VCaP (cell line): Measurements from ENCODE around the gene INPP5J.

Experiments used
- H3K27ac ChIP-seq: fragments of 450-650 bp; 2 replicates; pipeline ENCODE4 v1.5.1; 2017
- CTCF ChIP-seq: fragments of 450-650 bp; conservative IDR thresholded peaks from 2 replicates; pipeline ENCODE4 v1.5.1; 2017; ENCODE audit warnings: mild to moderate bottlenecking, moderate library complexity

The INPP5J gene

GRCh38 chr22:31139866-31140716 lies 17.3 kb downstream of the INPP5J start, which contains the start of gene PLA2G3:
Gene PLA2G3, minus strand, starts transcription at chr22:31140508. Its CDS starts 154 bp downstream, at chr22:31140354.
- TF ChIP-seq CTCF = no peak
- H3K27ac ChIP-seq = no peak within 1 kb of the TSS

GRCh38 chr22:31140746-31141145 lies 18.0 kb downstream of the INPP5J start:
- H3K27ac ChIP-seq = no peak overlapping the region
- no peak for TF ChIP-seq CTCF

GRCh38 chr22:31141551-31141950 lies 18.8 kb downstream of the INPP5J start:
- no peak overlapping the region for H3K27ac ChIP-seq
- TF ChIP-seq CTCF = no peak

GRCh38 chr22:31142285-31142684 lies 19.5 kb downstream of the INPP5J start:
- TF ChIP-seq CTCF = no peak
- no peak overlapping the region for H3K27ac ChIP-seq

GRCh38 chr22:31143038-31143437 lies 20.3 kb downstream of the INPP5J start:
- H3K27ac ChIP-seq = no peak overlapping the region
- no peak for TF ChIP-seq CTCF

- no peak overlapping the region for H3K27ac ChIP-seq
- no peak for TF ChIP-seq CTCF
These were observed 20.8 kb downstream of the INPP5J start for GRCh38 chr22:31143537-31143936.

GRCh38 chr22:31144223-31144622 lies 21.5 kb downstream of the INPP5J start:
- H3K27ac ChIP-seq = no peak overlapping the region

More at GRCh38 chr22:31144223-31144622, 21.5 kb downstream of the INPP5J start:
- no peak for TF ChIP-seq CTCF
